PC-3 (cell line): Measurements from ENCODE around the gene TMED4.

ENCODE experiments used
- EZH2 ChIP-seq: fragments of 300-600 bp; sonication (generic); IDR thresholded peaks from one replicate; pipeline ENCODE4 v1.6.1; 2017; ENCODE audit warnings: antibody characterized with exemption, mild to moderate bottlenecking, low read length; ENCODE audit not compliant: unreplicated experiment
- EZH2phosphoT487 ChIP-seq: fragments of 300-600 bp; sonication (generic); IDR thresholded peaks from 2 replicates; pipeline ENCODE4 v1.6.1; 2018; ENCODE audit warnings: mild to moderate bottlenecking, antibody characterized with exemption, low read length, borderline replicate concordance
- TF ChIP-seq, protein P1 (sequence below): fragments of 300-600 bp; sonication (generic); conservative IDR thresholded peaks from 2 replicates; pipeline ENCODE4 v1.5.1; 2017; ENCODE audit warnings: antibody characterized with exemption, low read depth, mild to moderate bottlenecking, low read length

DNA sequence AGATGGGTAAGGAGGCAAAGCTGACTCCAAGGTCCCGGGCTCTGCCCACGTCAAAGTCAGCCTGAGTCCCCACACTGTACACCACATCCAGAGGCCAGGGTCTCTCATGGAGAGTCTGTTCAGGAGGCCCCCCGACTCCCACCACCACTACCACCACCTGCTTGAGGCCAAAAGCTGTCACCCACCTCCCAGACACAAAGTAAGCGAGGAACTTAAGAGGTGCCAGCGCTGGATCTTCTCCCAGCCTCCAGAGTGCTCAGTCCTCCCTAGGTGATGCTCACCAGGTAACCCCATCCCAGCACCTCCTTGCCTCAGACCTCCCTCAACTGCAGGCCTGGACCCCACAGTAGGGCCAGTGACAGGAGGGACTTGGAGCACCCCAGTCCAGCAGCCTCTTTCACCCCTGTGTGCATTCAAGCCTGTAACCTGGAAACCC is 41.4 kb downstream of the TMED4 start:
- TF ChIP-seq, protein P1, sequence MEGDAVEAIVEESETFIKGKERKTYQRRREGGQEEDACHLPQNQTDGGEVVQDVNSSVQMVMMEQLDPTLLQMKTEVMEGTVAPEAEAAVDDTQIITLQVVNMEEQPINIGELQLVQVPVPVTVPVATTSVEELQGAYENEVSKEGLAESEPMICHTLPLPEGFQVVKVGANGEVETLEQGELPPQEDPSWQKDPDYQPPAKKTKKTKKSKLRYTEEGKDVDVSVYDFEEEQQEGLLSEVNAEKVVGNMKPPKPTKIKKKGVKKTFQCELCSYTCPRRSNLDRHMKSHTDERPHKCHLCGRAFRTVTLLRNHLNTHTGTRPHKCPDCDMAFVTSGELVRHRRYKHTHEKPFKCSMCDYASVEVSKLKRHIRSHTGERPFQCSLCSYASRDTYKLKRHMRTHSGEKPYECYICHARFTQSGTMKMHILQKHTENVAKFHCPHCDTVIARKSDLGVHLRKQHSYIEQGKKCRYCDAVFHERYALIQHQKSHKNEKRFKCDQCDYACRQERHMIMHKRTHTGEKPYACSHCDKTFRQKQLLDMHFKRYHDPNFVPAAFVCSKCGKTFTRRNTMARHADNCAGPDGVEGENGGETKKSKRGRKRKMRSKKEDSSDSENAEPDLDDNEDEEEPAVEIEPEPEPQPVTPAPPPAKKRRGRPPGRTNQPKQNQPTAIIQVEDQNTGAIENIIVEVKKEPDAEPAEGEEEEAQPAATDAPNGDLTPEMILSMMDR = no peak
- TF ChIP-seq EZH2 (no peak), EZH2phosphoT487 (no peak)
